ENCODE results near the gene SORCS3. TPM values are rescaled to one million over a fixed set of nuclear protein-coding genes. Genes with fewer than 3 reads are reported as not detected.

Gene SORCS3
- polyA plus RNA-seq, 1 donor from 2014 or later = 9.8 TPM

DNA sequence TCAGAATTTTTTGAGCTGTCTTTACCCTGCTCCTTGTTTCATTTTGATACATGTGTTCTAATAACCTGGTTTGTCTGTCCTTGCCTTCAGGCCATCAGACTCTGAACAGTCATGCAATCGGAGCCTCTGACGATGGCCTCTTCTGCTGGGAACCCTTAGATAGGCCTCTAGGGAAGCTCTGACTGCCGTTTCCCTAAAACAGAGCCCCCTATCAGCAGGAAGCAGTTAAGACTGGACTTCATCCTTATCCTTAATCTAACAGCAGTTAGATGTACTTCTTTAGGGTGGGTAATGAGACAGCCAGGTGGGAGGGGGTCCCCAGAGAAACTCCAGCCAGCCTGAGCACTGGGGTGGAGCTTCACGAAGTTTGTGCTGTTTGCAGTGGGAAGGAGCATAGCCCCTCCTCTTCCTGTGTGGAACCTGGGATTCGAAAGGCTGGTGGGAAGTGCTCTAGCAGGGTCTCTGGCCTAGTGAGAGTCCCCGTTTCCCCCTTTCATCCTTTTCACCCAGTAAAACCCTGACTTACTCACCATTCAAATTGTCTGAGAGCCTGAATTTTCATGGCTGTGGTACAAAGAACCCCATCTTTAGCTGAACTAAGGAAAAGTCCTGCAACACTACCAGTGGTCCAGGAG is 28.4 kb upstream of the SORCS3 start:
- no peaks in the 10 kb centered on the region for H3K9me2 ChIP-seq (ENCODE audit: insufficient read depth, low read length)
- no peaks in the 10 kb centered on the region for H3F3A ChIP-seq (ENCODE audit: insufficient read depth, low read length, poor library complexity, severe bottlenecking)
- no peaks in the 10 kb centered on the region for H3K36me3 ChIP-seq (ENCODE audit: insufficient read depth, low read length)
- no peak overlapping the region for H3K9ac ChIP-seq (ENCODE audit: low read length)
- H3K4me2 ChIP-seq (ENCODE audit: low read length) = no peak overlapping the region
- no peak overlapping the region for H3K4me3 ChIP-seq (ENCODE audit: low read length)
- no peaks in the 10 kb centered on the region for H3K79me2 ChIP-seq (replicated peaks; ENCODE audit: insufficient read depth, low read length)
- no peak overlapping the region for H3K27ac ChIP-seq (ENCODE audit: low read length)
- H4K20me1 ChIP-seq (ENCODE audit: insufficient read depth) = no peaks in the 10 kb centered on the region
- H3K27me3 ChIP-seq (ENCODE audit: insufficient read depth, low read depth, low read length) = no peaks in the 10 kb centered on the region
- peaks cover 7% of the 10 kb centered on the region for H3K9me3 ChIP-seq (ENCODE audit: low read length)
- no peak for TF ChIP-seq MXI1 (conservative IDR thresholded peaks at IDR 0.05; ENCODE audit: poor library complexity, severe bottlenecking)
- no peak for TF ChIP-seq TAF1 (IDR thresholded peaks at IDR 0.05; ENCODE audit: low read depth)
- no peak for TF ChIP-seq SMC3 (conservative IDR thresholded peaks at IDR 0.05; ENCODE audit: poor library complexity)
- TF ChIP-seq EZH2 (IDR thresholded peaks at IDR 0.05; ENCODE audit: borderline replicate concordance, insufficient read depth, low read length, poor library complexity, severe bottlenecking) = no peak
- TF ChIP-seq, protein P1, sequence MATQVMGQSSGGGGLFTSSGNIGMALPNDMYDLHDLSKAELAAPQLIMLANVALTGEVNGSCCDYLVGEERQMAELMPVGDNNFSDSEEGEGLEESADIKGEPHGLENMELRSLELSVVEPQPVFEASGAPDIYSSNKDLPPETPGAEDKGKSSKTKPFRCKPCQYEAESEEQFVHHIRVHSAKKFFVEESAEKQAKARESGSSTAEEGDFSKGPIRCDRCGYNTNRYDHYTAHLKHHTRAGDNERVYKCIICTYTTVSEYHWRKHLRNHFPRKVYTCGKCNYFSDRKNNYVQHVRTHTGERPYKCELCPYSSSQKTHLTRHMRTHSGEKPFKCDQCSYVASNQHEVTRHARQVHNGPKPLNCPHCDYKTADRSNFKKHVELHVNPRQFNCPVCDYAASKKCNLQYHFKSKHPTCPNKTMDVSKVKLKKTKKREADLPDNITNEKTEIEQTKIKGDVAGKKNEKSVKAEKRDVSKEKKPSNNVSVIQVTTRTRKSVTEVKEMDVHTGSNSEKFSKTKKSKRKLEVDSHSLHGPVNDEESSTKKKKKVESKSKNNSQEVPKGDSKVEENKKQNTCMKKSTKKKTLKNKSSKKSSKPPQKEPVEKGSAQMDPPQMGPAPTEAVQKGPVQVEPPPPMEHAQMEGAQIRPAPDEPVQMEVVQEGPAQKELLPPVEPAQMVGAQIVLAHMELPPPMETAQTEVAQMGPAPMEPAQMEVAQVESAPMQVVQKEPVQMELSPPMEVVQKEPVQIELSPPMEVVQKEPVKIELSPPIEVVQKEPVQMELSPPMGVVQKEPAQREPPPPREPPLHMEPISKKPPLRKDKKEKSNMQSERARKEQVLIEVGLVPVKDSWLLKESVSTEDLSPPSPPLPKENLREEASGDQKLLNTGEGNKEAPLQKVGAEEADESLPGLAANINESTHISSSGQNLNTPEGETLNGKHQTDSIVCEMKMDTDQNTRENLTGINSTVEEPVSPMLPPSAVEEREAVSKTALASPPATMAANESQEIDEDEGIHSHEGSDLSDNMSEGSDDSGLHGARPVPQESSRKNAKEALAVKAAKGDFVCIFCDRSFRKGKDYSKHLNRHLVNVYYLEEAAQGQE (IDR thresholded peaks at IDR 0.05; ENCODE audit: borderline replicate concordance) = no peak
- TF ChIP-seq POLR2AphosphoS5 (IDR thresholded peaks at IDR 0.05) = no peak
- no peak overlapping the region for H2AFZ ChIP-seq (ENCODE audit: low read depth, low read length)

- H3K36me3 ChIP-seq (ENCODE audit: insufficient read depth, low read length) = no peaks in the 10 kb centered on the region
- H3F3A ChIP-seq (ENCODE audit: insufficient read depth, low read length, poor library complexity, severe bottlenecking) = no peaks in the 10 kb centered on the region
- no peak overlapping the region for H3K4me3 ChIP-seq (ENCODE audit: low read length)
- no peak overlapping the region for H2AFZ ChIP-seq (ENCODE audit: low read depth, low read length)
- H3K27me3 ChIP-seq (ENCODE audit: insufficient read depth, low read depth, low read length) = no peaks in the 10 kb centered on the region
- H3K79me2 ChIP-seq (replicated peaks; ENCODE audit: insufficient read depth, low read length) = no peaks in the 10 kb centered on the region
- TF ChIP-seq MXI1 (conservative IDR thresholded peaks at IDR 0.05; ENCODE audit: poor library complexity, severe bottlenecking) = no peak
- TF ChIP-seq, protein P1 (IDR thresholded peaks at IDR 0.05; ENCODE audit: borderline replicate concordance) = no peak
- no peak for TF ChIP-seq POLR2AphosphoS5 (IDR thresholded peaks at IDR 0.05)
- TF ChIP-seq SMC3 (conservative IDR thresholded peaks at IDR 0.05; ENCODE audit: poor library complexity) = no peak
- TF ChIP-seq EZH2 (IDR thresholded peaks at IDR 0.05; ENCODE audit: borderline replicate concordance, insufficient read depth, low read length, poor library complexity, severe bottlenecking) = no peak
- TF ChIP-seq CTCF (IDR thresholded peaks at IDR 0.05; ENCODE audit: poor library complexity, severe bottlenecking) = no peak
- no peak for TF ChIP-seq RAD21 (conservative IDR thresholded peaks at IDR 0.05)
- no peak for TF ChIP-seq TAF1 (IDR thresholded peaks at IDR 0.05; ENCODE audit: low read depth)
- no peak for TF ChIP-seq EP300 (conservative IDR thresholded peaks at IDR 0.05; ENCODE audit: poor library complexity, severe bottlenecking)
- no peak overlapping the region for H3K9ac ChIP-seq (ENCODE audit: low read length)
- H4K20me1 ChIP-seq (ENCODE audit: insufficient read depth) = no peaks in the 10 kb centered on the region
- H3K9me2 ChIP-seq (ENCODE audit: insufficient read depth, low read length) = no peaks in the 10 kb centered on the region
- H3K4me2 ChIP-seq (ENCODE audit: low read length) = no peak overlapping the region
- peaks cover 7% of the 10 kb centered on the region for H3K9me3 ChIP-seq (ENCODE audit: low read length)
- no peak overlapping the region for H3K27ac ChIP-seq (ENCODE audit: low read length)
Observed at GRCh38 chr10:104613406-104613805, 27.7 kb upstream of the SORCS3 start.
